Measurements from ENCODE around the gene PDCD1. TPM values are rescaled to one million over a fixed set of nuclear protein-coding genes. Genes with fewer than 3 reads are reported as not detected.

PDCD1 gene
- total and polyA plus RNA-seq, 2 experiments from 2014 or later, result 0.44 TPM; not detected in 1

DNA sequence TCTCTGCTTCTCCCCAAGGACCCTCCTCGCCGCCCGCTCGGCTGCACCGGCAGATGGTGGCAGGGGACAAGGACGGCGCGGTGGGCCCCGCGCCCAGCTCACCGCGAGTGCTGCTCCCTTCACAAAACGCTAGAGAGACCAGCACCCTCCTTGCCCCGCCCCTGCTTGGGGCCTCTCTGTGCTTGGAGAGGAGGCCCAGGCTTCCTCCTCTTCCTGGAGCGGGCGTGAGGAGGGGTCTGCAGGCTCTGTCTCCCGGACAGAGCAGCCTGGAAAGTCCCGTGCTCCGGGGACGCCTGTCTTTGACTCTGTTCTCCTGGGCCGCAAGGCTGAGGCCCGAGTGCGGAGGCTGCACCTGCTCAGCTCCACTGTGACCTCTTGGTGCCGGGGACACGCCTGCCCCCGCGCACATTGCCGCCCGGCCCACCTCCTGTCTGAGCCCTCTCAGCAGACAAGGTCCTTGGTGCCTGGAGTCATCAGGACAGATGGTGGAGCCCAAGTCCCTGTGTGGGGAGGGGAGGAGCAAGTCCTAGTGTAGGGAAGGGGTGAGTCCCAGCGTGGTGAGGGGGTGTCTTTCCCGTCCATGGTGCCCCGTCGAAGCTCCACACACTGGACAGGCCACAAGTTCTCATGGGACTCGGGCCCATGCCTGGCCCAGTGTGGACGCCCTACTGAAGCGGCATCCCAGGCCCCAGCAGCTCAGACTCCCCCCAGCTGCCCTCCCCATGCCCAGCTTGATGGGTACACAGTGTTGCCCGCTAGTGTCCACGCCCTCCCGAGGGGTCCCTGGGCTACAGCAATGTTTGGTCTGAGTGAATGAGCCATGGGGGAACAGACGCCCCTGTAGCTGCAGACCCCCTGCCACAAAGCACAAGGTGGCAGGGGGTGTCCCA lies 44.7 kb upstream of the PDCD1 start:
- DNase-seq (ENCODE audit: low spot score), result no peak
- Histone ChIP-seq H3K27ac (no peak overlapping the region), H3K79me2 (no peaks in the 10 kb centered on the region), H3K27me3 (no peaks in the 10 kb centered on the region), H3K4me2 (no peak overlapping the region), H2AFZ (no peak overlapping the region), H4K20me1 (ENCODE audit: insufficient read depth, poor library complexity, severe bottlenecking) (no peaks in the 10 kb centered on the region), H3K9me2 (replicated peaks; ENCODE audit: insufficient read depth) (no peaks in the 10 kb centered on the region), H3K4me3 (no peak overlapping the region), H3K36me3 (replicated peaks; ENCODE audit: insufficient read depth, low read depth) (no peaks in the 10 kb centered on the region), H3K9me3 (ENCODE audit: low read depth) (no peaks in the 10 kb centered on the region), H3K4me1 (ENCODE audit: insufficient read depth) (peaks cover 9% of the 10 kb centered on the region)
- no peak for TF ChIP-seq EZH2 (IDR thresholded peaks at IDR 0.05; ENCODE audit: borderline replicate concordance)
- TF ChIP-seq, protein P1, sequence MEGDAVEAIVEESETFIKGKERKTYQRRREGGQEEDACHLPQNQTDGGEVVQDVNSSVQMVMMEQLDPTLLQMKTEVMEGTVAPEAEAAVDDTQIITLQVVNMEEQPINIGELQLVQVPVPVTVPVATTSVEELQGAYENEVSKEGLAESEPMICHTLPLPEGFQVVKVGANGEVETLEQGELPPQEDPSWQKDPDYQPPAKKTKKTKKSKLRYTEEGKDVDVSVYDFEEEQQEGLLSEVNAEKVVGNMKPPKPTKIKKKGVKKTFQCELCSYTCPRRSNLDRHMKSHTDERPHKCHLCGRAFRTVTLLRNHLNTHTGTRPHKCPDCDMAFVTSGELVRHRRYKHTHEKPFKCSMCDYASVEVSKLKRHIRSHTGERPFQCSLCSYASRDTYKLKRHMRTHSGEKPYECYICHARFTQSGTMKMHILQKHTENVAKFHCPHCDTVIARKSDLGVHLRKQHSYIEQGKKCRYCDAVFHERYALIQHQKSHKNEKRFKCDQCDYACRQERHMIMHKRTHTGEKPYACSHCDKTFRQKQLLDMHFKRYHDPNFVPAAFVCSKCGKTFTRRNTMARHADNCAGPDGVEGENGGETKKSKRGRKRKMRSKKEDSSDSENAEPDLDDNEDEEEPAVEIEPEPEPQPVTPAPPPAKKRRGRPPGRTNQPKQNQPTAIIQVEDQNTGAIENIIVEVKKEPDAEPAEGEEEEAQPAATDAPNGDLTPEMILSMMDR (IDR thresholded peaks at IDR 0.05; ENCODE audit: poor library complexity), result no peak
- 94% methylated on average over 38 of the region's 40 CpGs for WGBS (ENCODE audit: low lambda C conversion rate, missing lambda C conversion rate)

DNA sequence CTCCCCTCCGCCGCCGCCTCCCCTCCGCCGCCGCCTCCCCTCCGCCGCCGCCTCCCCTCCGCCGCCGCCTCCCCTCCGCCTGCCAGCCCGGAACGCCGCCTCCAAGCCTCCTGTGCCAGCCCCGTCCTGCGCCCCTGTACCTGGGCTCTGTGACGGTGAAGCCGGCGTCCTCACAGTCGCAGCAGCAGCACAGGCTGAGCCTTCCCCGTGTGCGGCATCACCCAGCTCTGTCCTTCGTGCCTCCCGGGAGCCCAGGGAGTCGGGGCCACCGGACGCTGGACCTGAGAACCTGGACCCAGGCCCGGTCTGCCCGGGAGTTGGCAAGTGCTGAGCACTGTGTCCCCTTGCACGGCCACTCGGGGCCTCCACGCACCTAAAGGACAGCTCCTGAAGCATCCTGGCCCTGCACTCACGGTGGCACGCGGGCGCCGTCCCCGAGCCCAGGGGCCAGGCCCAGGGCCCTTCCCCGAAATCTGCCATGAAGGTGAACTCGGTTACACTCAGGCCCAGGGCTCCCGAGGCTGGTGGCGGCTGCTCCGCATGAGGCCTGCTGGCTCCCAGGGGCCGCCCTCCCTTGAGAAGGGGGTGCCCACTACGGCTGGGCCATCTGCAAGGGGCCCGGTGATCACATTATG lies 43.8 kb upstream of the PDCD1 start:
- TF ChIP-seq, protein P1 (IDR thresholded peaks at IDR 0.05; ENCODE audit: poor library complexity), result no peak
- TF ChIP-seq EZH2phosphoT487 (IDR thresholded peaks at IDR 0.05; ENCODE audit: low read depth, severe bottlenecking, unreplicated experiment), result no peak
- Histone ChIP-seq H3K9me3 (ENCODE audit: low read depth) (no peaks in the 10 kb centered on the region), H4K20me1 (ENCODE audit: insufficient read depth, poor library complexity, severe bottlenecking) (no peaks in the 10 kb centered on the region), H3K36me3 (replicated peaks; ENCODE audit: insufficient read depth, low read depth) (no peaks in the 10 kb centered on the region), H3K79me2 (no peaks in the 10 kb centered on the region), H3K9me2 (replicated peaks; ENCODE audit: insufficient read depth) (no peaks in the 10 kb centered on the region), H3K4me2 (peak overlapping the region; percentile 92), H2AFZ (no peak overlapping the region), H3K4me3 (no peak overlapping the region), H3K27ac (no peak overlapping the region), H3K4me1 (ENCODE audit: insufficient read depth) (peaks cover 9% of the 10 kb centered on the region), H3K27me3 (no peaks in the 10 kb centered on the region)
- WGBS (ENCODE audit: low lambda C conversion rate, missing lambda C conversion rate), result 57% methylated on average over 32 of the region's 48 CpGs
- DNase-seq (ENCODE audit: low spot score), result no peak

DNA sequence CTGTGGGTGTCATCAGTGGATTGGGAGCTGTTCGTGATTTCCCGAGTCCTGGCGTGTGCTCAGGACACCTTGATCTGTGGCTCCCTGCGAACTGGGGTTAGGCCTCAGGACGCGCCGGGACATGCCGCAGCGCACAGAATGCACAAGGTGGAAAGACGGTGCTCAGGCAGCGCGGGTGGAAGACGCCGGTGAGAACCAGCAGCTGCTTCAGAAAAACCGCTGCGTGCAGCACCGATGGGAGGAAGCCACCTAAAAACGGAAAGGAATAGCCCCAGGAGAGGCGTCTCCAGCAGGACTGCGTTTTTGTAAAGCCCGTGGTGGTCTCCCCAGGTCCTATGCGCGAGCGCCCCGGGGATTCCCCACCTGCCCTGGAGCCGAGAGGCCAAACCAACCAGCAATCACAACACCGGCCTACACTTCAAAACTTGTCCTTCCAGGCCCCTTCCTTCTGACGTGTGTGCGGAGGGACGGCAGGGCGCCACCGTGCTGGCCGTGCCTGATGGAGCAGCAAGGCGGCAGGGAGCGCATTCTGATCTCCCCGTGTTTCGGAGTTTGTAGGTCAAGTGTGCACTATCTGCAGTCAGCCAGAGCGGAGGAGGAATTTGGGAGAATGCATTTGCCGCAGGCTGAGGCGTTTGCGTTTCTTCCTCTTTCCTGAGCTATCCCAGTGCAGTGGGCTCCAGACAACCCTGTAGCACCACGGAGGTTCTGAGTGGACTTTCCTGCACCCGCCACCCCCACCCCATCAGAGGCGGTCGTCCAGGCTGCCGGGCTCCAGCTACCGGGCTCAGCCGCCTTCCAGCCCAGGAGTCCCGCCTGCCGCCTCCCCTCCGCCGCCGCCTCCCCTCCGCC lies 43.0 kb upstream of the PDCD1 start:
- DNase-seq (ENCODE audit: low spot score), result peak; percentile 72
- WGBS (ENCODE audit: low lambda C conversion rate, missing lambda C conversion rate), result 37% methylated on average over 43 of the region's 54 CpGs
- no peaks in the 10 kb centered on the region for H3K9me3 ChIP-seq (ENCODE audit: low read depth)
- no peaks in the 10 kb centered on the region for H3K36me3 ChIP-seq (replicated peaks; ENCODE audit: insufficient read depth, low read depth)
- H3K4me3 ChIP-seq, result no peak overlapping the region
- H2AFZ ChIP-seq, result peak overlapping the region; percentile 33
- H4K20me1 ChIP-seq (ENCODE audit: insufficient read depth, poor library complexity, severe bottlenecking), result no peaks in the 10 kb centered on the region
- no peaks in the 10 kb centered on the region for H3K9me2 ChIP-seq (replicated peaks; ENCODE audit: insufficient read depth)
- H3K27ac ChIP-seq, result peak overlapping the region; percentile 31
- no peaks in the 10 kb centered on the region for H3K27me3 ChIP-seq
- H3K4me1 ChIP-seq (ENCODE audit: insufficient read depth), result peaks cover 9% of the 10 kb centered on the region
- H3K79me2 ChIP-seq, result no peaks in the 10 kb centered on the region
- TF ChIP-seq EZH2 (IDR thresholded peaks at IDR 0.05; ENCODE audit: borderline replicate concordance) (no peak), EZH2phosphoT487 (IDR thresholded peaks at IDR 0.05; ENCODE audit: low read depth, severe bottlenecking, unreplicated experiment) (no peak)
- TF ChIP-seq, protein P1 (IDR thresholded peaks at IDR 0.05; ENCODE audit: poor library complexity), result peak; percentile 21
- peak overlapping the region; percentile 92 for H3K4me2 ChIP-seq
